Stimulated activated CD4-positive, alpha-beta T cell treated with anti-CD3 and anti-CD28 coated beads, Interleukin-1b, Interleukin-23, amount 100 ng/mL, for 1 hour (primary cell): Measurements from ENCODE around the gene HK2.
A peak's percentile ranks its signal among the peaks of the same experiment; 100 is the strongest.
"Not testable (repeated sequence)": the region's sequence is repeated elsewhere in the genome, so short reads cannot be mapped to it uniquely, and the experiment has no call there.

Source experiments
- DNase-seq, 2 donors: peaks; one replicate each; pipeline ENCODE4 v3.0.0-alpha.2; 2020; ENCODE audit warnings: low read depth in 2 of 2

Gene HK2

DNA sequence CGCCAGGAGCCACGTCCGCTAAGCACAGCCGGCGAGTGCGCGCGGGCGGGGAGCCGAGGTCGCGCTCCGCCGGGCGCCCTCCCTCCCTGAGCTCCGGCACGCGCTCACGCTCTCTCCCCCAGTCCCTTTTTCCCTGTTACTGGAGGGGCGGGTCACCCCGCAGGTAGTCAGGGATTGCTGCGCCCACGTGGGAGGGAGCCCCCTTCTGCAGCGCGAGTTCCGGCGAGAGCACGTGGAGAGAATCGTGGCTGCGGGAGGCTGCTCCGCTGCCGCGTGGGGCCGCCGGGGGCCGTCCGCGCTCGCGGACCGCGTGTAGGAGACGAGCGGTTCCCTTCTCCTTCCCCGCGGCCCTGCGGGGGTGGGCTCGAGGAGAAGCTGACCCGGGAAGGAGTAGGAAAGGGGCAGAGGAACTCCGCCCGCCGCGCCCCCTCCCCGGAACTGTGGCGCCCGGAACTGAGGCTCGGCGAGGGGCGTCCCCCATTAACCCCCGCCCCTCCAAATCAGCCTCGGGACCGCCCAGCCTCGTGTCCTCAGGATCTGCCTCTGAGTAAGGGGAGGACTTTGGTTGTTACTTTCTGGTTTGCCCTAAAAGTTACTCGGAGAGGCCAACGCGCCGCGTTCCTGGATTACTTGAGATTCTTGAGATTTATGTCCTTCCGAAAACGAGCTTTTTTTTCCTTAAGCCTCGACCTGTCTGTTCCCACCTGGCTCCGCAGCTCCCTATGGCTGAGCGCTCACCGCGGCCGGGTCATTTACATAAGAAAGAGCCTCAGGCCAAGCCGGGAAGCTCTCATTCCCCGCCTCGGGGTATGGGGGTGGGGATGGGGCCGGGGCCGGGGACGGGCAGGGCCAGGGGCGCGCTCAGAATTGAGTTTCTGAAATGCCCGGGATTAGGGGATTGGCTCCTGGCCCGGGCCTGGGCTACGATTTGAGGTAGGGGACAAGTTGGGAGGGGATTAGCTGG is 1.1 kb downstream of the HK2 start:
- DNase-seq = peak in 1 of 2 donors; percentile 67

DNA sequence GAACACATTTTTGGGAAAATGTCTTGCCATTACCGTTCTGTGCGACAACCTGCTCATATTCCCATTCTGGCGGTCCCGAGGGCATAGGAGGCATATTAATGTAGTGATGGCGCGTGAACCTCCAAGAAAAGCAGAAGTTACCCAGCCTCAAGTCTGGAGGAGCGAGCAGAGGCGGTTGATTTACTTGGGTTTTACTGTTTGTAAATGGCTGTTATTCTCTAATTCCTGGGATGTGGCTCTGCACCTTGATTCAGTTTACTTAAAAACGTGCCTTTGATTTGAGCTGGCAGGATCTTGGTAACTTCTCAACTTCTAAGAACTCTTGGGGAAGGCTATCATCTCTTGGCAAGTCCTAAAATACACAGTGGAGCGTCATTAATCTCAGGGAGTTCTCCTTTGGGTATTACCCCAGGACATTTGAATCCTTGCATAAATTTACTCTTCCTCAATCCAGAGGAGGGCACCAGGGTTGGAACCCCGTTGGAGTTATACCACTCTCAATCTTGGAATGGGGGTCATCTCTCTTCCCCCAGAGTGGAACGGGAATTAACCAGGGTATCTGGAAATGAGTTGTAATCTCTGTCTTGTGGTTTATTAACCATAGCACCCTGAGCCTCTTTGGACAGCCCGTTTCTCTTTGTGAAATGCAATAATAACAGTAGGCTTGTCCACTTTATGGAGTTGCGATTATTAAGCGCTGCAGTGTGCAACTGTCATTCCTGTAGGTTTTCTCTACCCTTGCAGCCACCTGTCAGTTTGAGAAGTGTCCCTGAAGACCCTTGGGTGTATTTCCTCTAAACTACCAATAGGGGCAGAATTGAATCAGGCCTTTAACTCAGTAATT is 2.1 kb downstream of the HK2 start:
- no peak for DNase-seq

DNA sequence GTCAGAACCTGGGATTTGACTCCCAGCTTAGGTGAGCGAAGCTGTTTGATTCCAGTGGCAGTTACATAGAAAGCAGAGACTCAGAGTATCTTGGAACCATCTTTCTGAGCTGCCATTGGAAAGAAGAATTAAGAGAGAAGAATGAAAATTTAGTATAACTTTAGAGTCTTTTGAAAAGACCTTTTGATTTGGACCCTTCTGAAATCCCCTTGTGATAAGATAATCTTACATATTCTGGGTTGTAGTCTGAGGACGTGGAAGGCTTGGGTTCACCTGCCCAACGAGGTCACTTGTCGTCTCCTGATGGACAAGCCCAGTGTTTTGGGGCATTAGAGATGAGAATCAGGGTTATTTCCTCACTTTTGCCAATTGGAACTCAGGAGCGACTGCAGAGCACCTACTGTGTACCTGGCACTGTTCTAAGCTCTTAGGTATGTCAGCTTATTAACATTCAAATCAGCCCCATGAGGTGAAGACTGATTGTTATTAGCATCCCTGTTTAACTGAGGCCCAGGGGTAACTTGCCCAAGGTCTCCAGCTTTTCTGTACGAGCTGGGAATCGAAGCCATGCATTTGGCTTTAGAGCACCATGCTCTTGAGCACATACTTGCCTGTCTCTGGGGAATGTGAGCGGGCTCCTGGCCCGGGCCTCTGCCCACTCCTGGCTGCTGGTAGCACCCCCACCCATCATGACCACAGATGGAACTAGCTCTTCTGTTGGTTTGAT is 2.9 kb downstream of the HK2 start:
- DNase-seq = no peak

DNA sequence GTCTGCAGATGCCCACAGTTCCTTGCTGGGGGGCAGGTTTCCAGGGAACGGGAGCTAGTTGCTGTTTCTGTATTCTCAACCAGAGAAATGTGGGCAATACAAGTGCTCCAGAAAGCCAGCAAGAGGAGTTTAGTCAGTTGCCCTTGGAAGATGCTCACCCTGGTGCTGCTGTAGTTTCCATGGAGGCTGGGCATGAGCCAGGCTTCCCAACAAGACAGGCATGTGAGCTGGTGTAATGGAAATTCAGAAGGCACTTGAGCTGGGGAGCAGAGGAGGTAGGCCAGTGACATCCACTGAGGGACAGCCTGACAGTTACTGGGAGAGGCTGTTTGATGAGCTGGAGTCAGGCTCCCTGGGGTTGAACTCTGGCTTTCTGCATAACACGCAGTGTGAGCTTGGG is 7.7 kb downstream of the HK2 start:
- DNase-seq = no peak

DNA sequence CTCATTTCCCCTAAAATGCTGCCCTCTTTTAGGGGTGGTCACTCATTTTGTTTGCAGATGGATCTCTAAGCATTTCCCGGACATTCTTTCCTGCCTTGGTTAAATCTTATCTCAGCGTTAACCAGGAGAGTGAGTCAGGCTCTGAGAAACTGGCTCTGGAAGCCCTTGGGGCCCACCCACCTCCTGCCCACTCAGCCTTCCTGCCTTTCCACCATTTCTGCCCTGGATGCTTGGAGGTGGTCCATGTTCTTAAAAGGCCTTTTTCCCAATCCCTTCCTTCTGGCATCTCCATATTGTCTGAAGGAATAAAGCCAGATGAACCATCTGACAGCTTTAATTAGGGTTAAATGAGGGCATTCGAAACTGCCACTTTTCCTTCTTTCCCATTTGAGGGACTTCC is 9.5 kb downstream of the HK2 start:
- DNase-seq = no peak

DNA sequence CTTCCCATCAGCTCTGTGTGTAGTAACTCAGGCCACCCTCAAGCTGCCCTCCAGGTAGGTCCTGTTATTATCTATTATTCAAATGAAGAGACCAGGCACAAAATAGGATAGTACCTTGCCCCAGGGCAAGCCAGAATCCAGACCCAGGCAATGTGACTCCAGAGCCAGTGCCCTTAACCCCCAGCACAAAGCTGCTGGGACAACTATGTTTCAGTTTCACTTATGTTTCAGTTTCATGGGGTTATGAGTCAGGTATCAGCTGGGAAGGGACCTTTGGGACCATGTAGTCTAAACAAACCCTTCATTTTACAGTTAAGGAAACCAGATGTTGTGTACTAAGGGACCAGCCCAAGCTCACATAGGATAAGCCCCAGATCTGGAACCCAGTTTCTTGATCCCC is 10.0 kb downstream of the HK2 start:
- no peak for DNase-seq

DNA sequence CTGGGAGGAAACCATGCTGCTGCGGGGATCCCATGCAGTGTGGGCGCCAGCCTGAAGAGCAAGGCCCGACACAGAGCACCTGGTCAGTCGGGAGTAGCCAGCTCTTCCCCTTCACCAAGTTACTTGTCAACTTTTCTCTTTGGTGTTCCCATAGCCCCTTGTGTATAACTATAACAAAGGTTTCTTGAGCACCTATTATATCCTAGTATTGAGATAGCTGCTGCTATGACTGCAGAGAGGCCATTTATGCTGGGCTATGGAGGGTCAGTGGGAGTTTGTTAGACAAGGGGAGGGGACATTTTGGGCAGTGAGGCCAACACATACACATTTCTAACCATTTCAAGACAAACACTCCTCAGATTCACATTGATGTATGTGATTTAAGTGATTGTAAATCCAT is 10.8 kb downstream of the HK2 start:
- no peak for DNase-seq

DNA sequence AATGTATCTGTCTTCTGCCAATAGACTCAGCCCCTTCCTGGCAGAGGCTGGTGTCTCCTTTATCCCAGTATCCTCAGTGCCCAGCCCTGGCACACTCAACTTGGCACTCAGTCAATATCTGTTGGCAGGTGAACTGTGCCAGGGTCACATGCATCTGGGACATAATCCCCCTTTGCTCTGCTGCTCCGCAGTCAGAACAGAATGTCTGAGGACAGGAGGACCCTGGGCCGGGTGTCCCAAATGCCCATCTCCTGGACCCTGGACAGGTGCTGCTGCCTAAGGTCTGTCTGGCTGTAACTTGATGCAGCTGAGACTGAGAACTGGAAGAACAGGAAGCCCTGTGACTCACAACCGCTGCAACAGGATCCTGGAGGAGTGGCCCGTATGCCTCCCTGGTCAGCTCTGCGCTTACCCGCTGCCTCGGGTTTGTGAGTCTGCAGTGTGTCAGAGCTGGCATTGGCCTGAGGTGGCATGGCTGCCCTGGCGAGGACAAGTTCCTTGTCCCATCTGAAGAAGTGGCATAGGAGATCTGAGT is 11.4 kb downstream of the HK2 start:
- DNase-seq = no peak

DNA sequence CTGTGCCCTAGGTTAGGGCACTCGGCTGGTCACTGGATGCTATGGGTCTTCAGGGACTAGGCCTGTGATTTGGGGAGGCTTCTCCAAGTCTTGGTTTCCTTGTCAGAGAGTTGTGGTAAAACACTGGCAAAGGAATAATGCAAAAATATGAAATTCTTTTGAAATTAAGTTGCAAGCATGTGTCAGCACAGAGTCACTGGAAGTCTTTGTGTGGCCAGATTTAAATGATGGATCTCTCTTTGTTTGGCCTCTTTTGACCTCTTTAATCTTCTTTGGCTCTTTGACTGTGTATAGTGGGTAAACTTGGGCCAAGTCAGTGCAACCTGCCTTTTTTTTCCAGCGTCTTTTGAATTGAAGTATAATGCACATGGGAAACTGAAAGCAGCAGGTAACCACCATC is 12.1 kb downstream of the HK2 start:
- DNase-seq = no peak

DNA sequence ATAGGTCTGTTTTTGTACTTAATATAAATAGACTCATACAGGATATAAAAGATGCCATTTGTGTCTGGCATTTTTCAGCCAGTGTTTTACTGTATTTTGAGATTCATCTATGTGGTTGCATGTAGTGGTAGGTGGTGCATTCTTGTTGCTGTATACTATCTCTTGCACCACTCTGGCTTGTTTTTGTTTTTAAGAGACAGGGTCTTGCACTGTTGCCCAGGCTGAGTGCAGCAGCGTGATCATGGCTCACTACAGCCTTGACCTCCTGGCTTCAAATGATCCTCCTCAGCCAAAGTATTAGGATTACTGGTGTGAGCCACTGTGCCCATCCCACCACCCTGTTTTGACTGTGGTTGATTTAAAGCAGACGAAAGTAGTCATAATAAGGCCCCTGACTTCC is 12.6 kb downstream of the HK2 start:
- no peak for DNase-seq

DNA sequence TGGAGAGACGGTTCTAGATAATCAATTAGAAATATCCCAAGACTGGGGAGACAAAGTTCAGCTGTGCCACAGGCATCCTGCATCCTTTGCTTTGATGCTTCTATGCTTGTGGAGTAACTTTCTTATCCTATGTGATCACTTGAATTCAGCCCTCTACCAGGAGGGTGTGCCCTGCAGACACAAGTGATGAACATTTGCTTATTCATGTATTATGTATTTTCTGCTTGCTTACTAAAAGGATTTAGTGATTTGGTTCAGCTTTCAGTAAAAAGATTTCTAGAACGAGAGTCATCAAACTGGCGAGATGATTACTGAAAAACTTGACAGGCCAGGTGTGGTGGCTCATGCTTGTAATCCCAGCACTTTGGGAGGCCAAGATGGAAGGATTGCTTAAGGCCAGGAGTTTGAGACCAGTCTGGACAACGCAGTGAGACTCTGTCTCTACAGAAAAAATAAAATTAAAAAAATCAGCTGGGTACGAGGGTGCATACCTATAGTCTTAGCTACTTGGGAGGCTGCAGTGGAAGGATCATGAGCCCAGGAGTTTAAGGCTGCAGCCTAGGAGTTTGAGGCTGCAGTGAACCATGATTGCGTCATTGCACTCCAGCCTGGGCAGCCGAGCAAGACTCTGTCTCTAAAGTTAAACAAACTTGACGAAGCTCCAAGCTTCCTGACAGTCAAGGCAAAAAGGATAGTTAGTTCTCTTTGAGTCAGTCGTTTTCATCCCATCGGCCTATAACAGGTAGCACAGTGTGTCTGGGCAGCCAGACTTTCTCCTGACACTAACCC is 13.3 kb downstream of the HK2 start:
- no peak for DNase-seq

DNA sequence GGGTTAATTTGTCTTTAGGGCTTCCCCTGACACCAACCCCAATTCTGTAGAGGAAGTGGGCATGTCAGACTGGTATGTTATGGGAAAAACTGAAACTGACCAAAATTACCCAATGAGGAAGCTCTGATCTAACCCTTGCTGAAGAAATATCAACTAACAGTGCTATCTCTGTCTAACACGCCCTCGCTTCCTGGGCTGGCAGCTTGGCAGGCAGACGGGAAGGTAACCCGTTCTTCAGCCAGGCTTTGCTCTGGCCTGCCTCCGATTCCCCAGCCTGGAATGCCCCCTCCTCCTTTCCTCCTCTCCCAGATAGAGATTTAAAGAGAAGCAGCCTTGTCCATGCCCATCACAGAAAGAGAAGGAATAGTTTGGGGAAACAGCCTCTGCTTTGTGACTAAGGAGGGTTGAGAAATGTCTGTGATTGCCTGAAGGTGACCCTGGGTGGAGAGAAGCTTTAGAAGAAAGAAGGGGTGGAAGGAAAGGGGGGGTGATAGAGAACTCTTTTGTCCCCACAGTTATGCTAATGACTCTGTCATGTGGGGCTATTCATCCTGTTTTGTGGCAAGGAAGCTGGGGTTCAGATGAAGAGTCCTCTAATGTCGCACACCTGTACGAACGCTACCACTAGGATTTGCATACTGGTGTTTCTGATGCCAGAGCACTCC is 15.4 kb downstream of the HK2 start:
- DNase-seq = no peak

DNA sequence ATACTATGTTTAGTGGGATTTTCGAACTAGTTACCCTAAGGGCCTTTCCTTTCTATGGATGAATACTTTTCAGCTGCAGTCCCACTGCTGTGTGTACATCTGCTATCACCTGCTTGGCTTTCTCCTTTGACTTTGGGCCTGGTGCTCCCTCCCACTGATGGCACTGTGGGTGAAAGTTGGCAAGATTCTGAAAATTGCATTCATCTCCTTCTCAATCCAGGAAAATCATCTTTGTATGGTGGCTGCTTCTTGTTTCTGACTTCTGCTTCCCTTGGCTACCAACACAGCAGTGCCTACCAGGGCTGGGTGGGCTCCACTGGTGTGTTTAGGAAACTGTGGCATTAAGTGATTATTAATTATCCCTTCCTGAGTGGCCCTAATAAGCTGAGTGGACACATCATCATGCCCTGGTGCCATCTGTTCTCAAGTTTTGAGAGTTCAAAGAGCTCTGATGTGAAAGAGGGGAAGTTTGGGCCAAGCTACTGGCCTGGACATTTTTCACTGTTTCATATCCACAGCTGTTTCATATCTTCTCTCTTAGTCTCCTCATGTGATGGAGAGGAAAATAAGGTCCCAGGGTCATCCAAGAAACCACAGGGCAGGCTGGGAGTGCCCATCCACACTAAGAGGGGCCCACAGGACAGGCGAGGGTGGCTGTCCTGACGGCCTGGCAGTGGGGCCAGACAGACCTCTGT is 16.7 kb downstream of the HK2 start:
- DNase-seq = no peak

DNA sequence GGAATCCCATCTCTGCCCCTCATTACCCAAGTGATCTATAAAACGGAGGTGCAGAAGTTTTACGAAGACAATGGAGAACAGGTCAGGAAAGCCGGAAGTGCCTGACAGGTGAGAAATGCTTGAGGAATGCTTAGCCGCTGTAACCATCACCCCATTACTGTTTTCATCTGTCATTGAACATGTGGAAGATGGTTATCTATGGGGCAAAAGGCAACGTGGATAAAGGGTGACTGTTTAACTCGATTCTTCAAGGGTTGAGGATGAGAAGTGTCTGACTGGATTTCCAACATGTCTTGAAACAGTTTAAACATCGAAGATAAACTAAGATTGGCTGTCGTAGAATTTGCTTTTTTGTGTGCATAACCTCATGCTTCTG is 17.3 kb downstream of the HK2 start:
- DNase-seq = no peak

DNA sequence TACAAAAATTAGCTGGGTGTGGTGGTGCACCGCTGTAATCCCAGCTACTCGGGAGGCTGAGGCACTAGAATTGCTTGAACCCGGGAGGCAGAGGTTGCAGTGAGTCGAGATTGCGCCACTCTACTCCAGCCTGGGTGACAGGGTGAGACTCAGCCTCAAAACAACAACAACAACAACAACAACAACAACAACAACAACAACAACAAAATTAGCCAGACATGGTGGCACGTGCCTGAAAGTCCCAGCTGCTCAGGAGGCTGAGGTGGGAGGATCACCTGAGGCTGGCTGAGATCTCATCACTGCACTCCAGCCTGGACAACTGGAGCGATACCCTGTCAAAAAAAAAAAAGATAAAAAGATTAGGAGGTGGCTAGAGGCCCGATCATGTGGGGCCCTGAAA is 19.4 kb downstream of the HK2 start:
- not testable (repeated sequence) for DNase-seq

DNA sequence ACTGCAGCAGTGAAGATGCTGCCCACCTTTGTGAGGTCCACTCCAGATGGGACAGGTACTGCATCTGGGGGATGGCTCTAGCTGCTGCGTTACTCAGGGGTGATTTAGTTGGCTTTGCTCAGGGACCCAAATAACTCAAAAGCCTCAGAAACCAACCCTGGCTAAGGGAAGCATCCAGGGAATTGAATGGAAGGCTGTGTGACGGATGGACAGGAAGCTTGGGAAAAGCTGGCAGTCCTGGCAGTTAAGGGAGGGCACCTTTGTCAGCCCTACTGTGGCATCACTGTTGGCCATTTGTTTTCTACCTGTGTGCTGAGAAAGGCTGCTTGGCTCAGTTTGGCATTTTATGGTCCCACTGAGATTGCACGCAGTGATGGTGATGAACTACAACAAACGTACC is 20.5 kb downstream of the HK2 start:
- no peak for DNase-seq

DNA sequence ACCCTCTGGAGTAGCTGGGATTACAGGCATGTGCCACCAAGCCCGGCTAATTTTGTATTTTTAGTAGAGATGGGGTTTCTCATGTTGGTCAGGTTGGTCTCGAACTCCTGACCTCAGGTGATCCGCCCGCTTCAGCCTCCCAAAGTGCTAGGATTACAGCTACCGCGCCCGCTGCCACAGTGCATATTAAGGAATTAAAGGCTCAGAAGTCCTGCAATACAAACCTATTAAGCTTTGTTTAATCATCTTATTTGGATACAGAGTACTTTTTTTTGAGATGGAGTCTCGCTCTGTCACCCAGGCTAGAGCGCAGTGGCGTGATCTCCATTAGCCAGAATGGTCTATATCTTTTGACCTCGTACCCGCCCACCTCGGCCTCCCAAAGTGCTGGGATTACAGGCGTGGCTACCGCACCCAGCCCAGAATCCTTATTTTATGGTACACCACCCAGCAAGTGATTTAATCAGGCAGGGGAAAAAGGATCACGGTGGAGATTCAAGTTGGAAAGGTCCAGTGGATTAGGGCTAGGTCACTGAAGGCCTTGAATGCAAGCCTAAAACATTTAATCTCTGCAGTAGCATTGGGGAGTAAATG is 21.3 kb downstream of the HK2 start:
- DNase-seq = not testable (repeated sequence)

DNA sequence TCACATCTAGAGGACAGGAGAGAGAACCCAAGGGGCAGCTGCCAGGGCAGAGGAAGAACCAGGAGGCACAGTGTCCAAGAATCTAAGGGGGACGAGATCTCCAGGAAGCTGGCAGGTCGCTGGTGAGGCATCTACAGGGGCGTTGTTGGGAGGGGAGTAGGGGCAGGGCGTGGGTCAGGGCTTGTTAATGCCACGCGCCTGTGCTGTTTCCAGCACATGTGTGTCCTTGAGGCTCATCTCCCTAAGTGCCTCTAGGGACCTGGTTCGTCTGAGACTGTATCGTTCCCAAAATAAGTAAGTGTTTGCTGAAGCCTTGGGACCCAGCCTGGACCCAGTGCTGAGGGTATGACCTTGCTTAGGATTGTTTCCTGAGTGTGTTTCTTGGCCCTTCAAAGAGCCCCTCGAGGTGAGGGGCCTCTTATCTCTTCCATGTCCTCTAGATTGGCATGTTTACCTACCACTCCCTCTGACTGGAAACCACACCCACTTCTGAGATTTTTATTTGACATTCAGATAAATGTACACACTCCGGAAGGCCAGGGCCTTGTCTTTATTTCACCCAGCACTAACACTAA is 22.2 kb downstream of the HK2 start:
- no peak for DNase-seq

DNA sequence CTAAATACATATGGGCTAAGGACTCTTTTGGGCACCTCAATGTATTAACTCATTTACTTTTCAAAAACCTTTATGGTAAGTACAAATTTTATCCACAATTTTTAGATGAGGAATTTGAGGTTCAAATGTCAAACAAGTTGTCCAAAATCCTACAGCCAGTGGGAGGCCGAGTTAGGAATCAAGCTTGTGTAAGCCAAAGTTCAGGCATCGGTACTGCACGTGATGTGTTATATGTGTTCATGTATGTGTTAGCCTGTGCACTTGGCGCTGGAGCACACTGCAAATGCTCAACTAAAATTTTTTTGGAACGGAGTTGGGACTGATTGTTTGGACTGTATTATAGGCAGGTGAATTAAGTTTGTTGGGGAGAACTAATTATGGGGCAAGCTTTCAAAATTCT is 22.7 kb downstream of the HK2 start:
- DNase-seq = no peak
